Heart right ventricle (tissue), 16 donors: Measurements from ENCODE around the gene PLD5. TPM values are rescaled to one million over a fixed set of nuclear protein-coding genes. Genes with fewer than 3 reads are reported as not detected.

ENCODE experiments used
- ATAC-seq, 8 donors: fragments of 200-7000 bp; cut with Tn5 transposase; one replicate each; pipeline ENCODE4 v1.9.1; 2020; ENCODE audit warnings: mild to moderate bottlenecking in 8 of 8, moderate library complexity in 8 of 8, moderate number of reproducible peaks in 1 of 8
- DNase-seq, 2 donors: peaks; one replicate each; pipeline ENCODE4 v3.0.0-alpha.2; 2020
- H3K27ac ChIP-seq, 10 donors: fragments of 200-600 bp; sonication (generic) in 2 of 10; one replicate each; pipeline versions ENCODE4 v1.5.0 to v1.8.0; 2020 to 2022; ENCODE audit warnings: mild to moderate bottlenecking in 3 of 10
- H3K27me3 ChIP-seq, 7 donors: fragments of 200-600 bp; one replicate each; pipeline ENCODE4 v1.8.0; 2021 to 2022; ENCODE audit warnings: mild to moderate bottlenecking in 2 of 7
- H3K36me3 ChIP-seq, 9 donors: fragments of 200-600 bp; sonication (generic) in 1 of 9; one replicate each; pipeline versions ENCODE4 v1.5.0 to v1.8.0; 2020 to 2022; ENCODE audit warnings: mild to moderate bottlenecking in 2 of 9
- H3K4me1 ChIP-seq, 9 donors: fragments of 200-600 bp; sonication (generic) in 1 of 9; one replicate each; pipeline versions ENCODE4 v1.5.0 to v1.8.0; 2020 to 2022; ENCODE audit warnings: mild to moderate bottlenecking in 4 of 9
- H3K4me3 ChIP-seq, 10 donors: fragments of 200-600 bp; sonication (generic) in 2 of 10; one replicate each; pipeline versions ENCODE4 v1.5.0 to v1.8.0; 2020 to 2022; ENCODE audit warnings: mild to moderate bottlenecking in 7 of 10, moderate library complexity in 2 of 10
- H3K9me3 ChIP-seq, 11 donors: fragments of 200-600 bp in 10 of 11; sonication (generic) in 2 of 11; one replicate each; pipeline versions ENCODE4 v1.5.0 to v1.8.0; 2013 to 2022; ENCODE audit warnings: mild to moderate bottlenecking in 2 of 11, control low read depth in 1 of 11, moderate library complexity in 1 of 11
- WGBS, 2 donors: extraction: QIAGEN DNeasy Blood & Tissue Kit; methylation state at CpG; one replicate each; pipeline ENCODE4 v1.1.7; 2013; ENCODE audit warnings: inconsistent platforms in 1 of 2; 5-methylcytosine and 5-hydroxymethylcytosine counted together
- intact Hi-C, 10 donors: fragments of 100-400 bp; cut with DNase I; formaldehyde crosslinking; loops; one replicate each; pipeline versions ENCODE4 v1.11.1 to v1.14.2; 2022
- polyA plus RNA-seq, 2 donors: library from polyadenylated mRNA; stranded (reverse); fragments of 200-250 nt; gene quantifications; one replicate each; pipeline ENCODE4 v1.2.3, GENCODE V29; 2013
- total RNA-seq, 10 donors: library from RNA; stranded (reverse); fragmentation: NEBNext Ultra II Directional in 3 of 10; extraction: Animal tissue kit (Norgen Biotek cat#: 25700) in 3 of 10; gene quantifications; one replicate each; pipeline versions ENCODE4 v1.2.1 to v1.2.4, GENCODE V29; 2021 to 2023
- TF ChIP-seq, protein P1 (sequence below), 9 donors: fragments of 200-600 bp; sonication (generic) in 2 of 9; IDR thresholded peaks; one replicate each; pipeline versions ENCODE4 v1.5.0 to v1.8.0; 2021 to 2022; ENCODE audit warnings: antibody characterized with exemption in 9 of 9, mild to moderate bottlenecking in 5 of 9, moderate library complexity in 1 of 9
- donor health status: Arrhythmogenic right ventricular cardiomyopathy.
- donor health status: ischemic (EF 13 %, LVEDD 7.1; RV severe dilation, severe dysfunction).
- donor health status: healthy with polysubstance abuse.
- donor health status: DM: no; HTN: yes; CAD: no.
- donor health status: DM: no; HTN: no; CAD: no.
- donor health status: ischemic (EF 25% LVEDD 6.9; RV normal size, moderate dysfunction).
- donor health status: ischemic (EF 25% LVEDD 5.7; RV mildly dilated, moderate dysfunction).
- donor health status: healthy.
- donor health status: DM: yes; HTN: yes; CAD: no.
- donor health status: Ischemic cardiomyopathy.
- donor health status: ischemic (EF 35%, LVEDD 5.7; RV mildly dilated, moderate dysfunction).
- donor health status: nonischemic (EF 11% LVEDD 7.7; RV severe dilation, severe dysfunction).
- donor health status: DM: yes; HTN: yes; CAD: no.
- donor health status: PGD.
- donor health status: ischemic (EF 29% LVEDD 5.4; RV normal size, mild dysfunction).
- donor health status: nonischemic (EF 23%, LVEDD 6.1; RV moderate dilation, normal function).

PLD5 gene
- total and polyA plus RNA-seq, 12 donors: 0.13 to 1.3 (median 0.41) TPM; not detected in 4

DNA sequence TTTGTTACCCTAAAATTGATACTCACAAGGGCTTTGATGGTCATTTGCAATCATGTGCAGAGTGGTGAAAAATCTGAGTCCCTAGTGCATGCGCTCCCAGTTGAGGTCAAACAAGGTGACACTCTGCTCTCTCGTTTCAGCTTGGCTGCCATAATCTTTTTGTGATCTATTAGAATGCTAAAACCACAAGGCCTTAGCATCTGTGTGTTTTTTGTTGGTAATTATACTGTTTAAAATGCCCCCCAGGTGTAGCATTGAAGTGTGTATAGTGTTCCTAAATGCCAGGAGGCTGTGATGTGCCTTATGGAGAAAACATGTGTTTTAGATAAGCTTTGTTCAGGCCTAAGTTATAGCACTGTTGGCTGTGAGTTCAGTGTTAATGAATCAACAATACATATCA, 89.3 kb downstream of the PLD5 start:
- no peaks in the 10 kb centered on the region for H3K27me3 ChIP-seq
- peaks cover 0 to 8% (median 0%) of the 10 kb centered on the region in 11 donors for H3K9me3 ChIP-seq
- no peaks in the 10 kb centered on the region for H3K36me3 ChIP-seq
- no peaks in the 10 kb centered on the region for H3K4me1 ChIP-seq
- WGBS, 2 donors: 76 to 79% methylated on average over 2 of the region's 2 CpGs
- ATAC-seq (no peak), DNase-seq (no peak)
- TF ChIP-seq, protein P1, sequence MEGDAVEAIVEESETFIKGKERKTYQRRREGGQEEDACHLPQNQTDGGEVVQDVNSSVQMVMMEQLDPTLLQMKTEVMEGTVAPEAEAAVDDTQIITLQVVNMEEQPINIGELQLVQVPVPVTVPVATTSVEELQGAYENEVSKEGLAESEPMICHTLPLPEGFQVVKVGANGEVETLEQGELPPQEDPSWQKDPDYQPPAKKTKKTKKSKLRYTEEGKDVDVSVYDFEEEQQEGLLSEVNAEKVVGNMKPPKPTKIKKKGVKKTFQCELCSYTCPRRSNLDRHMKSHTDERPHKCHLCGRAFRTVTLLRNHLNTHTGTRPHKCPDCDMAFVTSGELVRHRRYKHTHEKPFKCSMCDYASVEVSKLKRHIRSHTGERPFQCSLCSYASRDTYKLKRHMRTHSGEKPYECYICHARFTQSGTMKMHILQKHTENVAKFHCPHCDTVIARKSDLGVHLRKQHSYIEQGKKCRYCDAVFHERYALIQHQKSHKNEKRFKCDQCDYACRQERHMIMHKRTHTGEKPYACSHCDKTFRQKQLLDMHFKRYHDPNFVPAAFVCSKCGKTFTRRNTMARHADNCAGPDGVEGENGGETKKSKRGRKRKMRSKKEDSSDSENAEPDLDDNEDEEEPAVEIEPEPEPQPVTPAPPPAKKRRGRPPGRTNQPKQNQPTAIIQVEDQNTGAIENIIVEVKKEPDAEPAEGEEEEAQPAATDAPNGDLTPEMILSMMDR (IDR thresholded peaks at IDR 0.05): no peak
- H3K4me3 ChIP-seq: no peak overlapping the region
- no peak overlapping the region for H3K27ac ChIP-seq
- intact Hi-C loops: no loop called here

DNA sequence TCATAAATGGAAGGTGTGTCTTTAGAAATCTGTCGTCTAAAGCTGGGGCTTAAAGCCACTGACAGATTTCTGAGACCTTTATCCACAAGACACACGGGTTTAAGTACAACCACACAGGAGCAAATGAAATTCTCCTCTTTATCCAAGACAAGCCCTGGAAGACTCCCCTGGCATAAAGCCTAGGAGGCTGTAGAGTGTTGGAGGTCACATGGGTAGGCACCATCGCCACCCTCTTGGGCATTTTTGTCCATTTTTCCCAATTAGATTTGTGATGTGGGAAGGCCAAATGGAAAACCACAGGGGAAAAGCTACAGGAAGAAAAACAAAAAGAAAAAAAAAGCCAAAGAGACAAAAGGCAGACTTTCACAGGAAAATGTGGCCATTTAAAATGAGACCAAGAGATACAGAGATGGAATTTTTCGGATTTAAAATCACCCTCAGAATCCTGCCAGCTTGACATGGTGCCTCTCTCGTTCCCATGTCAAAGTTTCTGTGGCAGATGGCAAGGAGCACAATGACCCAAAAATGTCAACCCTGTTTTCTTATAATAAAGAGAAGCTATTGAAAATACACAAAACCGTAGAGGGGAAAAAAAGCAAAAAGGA, 91.9 kb downstream of the PLD5 start:
- intact Hi-C loops: no loop called here
- no peaks in the 10 kb centered on the region for H3K4me1 ChIP-seq
- TF ChIP-seq, protein P1 (IDR thresholded peaks at IDR 0.05): no peak
- H3K9me3 ChIP-seq: peaks cover 0 to 8% (median 0%) of the 10 kb centered on the region in 11 donors
- WGBS, 2 donors: 57 to 63% methylated on average over 6 of the region's 6 CpGs
- H3K4me3 ChIP-seq: no peak overlapping the region
- ATAC-seq (no peak), DNase-seq (no peak)
- no peaks in the 10 kb centered on the region for H3K27me3 ChIP-seq
- no peak overlapping the region for H3K27ac ChIP-seq
- H3K36me3 ChIP-seq: no peaks in the 10 kb centered on the region

- DNase-seq: no peak
- H3K27me3 ChIP-seq: no peaks in the 10 kb centered on the region
- intact Hi-C loops: no loop called here
- no peaks in the 10 kb centered on the region for H3K4me1 ChIP-seq
- H3K27ac ChIP-seq: no peak overlapping the region
- ATAC-seq: no peak
- peaks cover 0 to 8% (median 0%) of the 10 kb centered on the region in 11 donors for H3K9me3 ChIP-seq
- 78 to 90% methylated on average over 3 of the region's 3 CpGs for WGBS, 2 donors
- TF ChIP-seq, protein P1 (IDR thresholded peaks at IDR 0.05): no peak
- H3K36me3 ChIP-seq: no peaks in the 10 kb centered on the region
- H3K4me3 ChIP-seq: no peak overlapping the region
Measured at GRCh38 chr1:242431786-242432185, 92.7 kb downstream of the PLD5 start.

DNA sequence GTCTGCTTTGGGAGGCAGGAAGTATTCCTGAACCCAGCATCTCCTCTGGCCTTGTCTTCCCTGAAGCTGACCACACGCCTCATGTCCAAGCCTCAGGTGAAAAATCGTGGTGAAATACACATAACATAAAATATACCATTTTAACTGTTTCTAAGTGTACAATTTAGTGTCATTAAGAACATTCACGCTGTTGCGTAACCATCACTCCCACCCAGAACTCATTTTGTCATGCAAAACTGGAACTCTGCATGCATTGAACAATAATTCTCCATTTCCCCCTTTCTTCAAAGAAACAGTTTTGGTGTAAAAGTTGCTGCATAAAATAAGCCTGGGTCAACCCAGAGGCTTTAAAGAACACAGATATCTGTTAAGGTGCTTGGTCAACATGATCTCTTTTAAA, 93.5 kb downstream of the PLD5 start:
- intact Hi-C loops: no loop called here
- WGBS, 2 donors: 65 to 79% methylated on average over 4 of the region's 4 CpGs
- Histone ChIP-seq H3K4me1 (no peaks in the 10 kb centered on the region), H3K27me3 (no peaks in the 10 kb centered on the region), H3K4me3 (no peak overlapping the region), H3K36me3 (no peaks in the 10 kb centered on the region), H3K27ac (no peak overlapping the region), H3K9me3 (peaks cover 0 to 8% (median 0%) of the 10 kb centered on the region in 11 donors)
- no peak for DNase-seq
- no peak for ATAC-seq
- TF ChIP-seq, protein P1 (IDR thresholded peaks at IDR 0.05): no peak
